ENCODE measurements around the gene SPPL3.
"Not testable (repeated sequence)": the region's sequence is repeated elsewhere in the genome, so short reads cannot be mapped to it uniquely, and the experiment has no call there.

SPPL3 gene

DNA sequence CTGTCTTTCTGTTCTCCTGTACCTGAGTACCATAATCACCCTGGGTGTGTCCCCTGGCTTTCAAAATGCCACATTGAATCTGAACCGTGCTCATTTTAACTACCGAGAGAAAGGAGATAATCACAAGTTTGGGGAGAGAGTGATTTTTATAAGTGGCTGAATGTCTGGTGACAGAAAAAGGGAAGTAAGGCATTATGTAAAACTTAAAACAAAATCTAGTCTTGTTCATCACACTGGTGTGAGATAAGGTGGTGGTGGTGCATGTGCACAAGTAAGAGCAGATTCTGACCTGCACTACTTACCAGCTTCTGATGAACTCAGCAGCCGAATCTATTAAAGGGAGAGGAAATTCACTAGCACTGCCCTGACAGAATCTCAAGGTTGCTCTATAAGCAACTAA lies 56.3 kb downstream of the SPPL3 start:
- peak; percentile 15 for ATAC-seq
- no peak for DNase-seq
- Mint-ChIP-seq H3K4me1 (peaks cover 73% of the 10 kb centered on the region), H3K27ac (peak overlapping the region; percentile 36), H3K9me3 (no peaks in the 10 kb centered on the region), H3K4me3 (no peak overlapping the region), H3K36me3 (ENCODE audit: low read depth) (no peaks in the 10 kb centered on the region), H3K27me3 (no peaks in the 10 kb centered on the region)

DNA sequence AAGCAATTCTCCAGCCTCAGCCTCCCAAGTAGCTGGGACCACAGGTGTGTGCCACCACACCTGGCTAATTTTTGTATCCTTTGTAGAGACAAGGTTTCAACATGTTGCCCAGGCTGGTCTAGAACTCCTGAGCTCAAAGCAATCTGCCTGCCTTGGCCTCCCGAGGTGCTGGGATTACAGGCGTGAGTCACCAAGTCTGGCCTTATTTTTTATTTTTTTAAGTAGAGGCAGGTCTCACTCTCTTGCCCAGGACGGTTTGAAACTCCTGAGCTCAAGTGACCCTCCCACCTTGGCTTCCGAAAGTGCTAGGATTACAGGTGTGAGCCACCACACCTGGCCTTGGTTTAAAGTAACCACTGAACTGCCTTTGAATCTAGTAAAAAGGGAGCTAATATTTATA lies 56.8 kb downstream of the SPPL3 start:
- H3K4me3 Mint-ChIP-seq, result no peak overlapping the region

GRCh38 chr12:120846721-120847120 lies 57.4 kb downstream of the SPPL3 start:
- Mint-ChIP-seq H3K4me3 (no peak overlapping the region), H3K36me3 (ENCODE audit: low read depth) (no peaks in the 10 kb centered on the region), H3K9me3 (no peaks in the 10 kb centered on the region), H3K4me1 (peaks cover 78% of the 10 kb centered on the region), H3K27ac (no peak overlapping the region), H3K27me3 (no peaks in the 10 kb centered on the region)
- no peak for DNase-seq
- ATAC-seq, result no peak

More for the DNA sequence above, 56.8 kb downstream of the SPPL3 start:
- H3K27me3 Mint-ChIP-seq, result no peaks in the 10 kb centered on the region
- DNase-seq (no peak), ATAC-seq (no peak)
- H3K36me3 Mint-ChIP-seq (ENCODE audit: low read depth), result no peaks in the 10 kb centered on the region
- H3K27ac Mint-ChIP-seq, result peak overlapping the region; percentile 36
- no peaks in the 10 kb centered on the region for H3K9me3 Mint-ChIP-seq
- H3K4me1 Mint-ChIP-seq, result peaks cover 77% of the 10 kb centered on the region

DNA sequence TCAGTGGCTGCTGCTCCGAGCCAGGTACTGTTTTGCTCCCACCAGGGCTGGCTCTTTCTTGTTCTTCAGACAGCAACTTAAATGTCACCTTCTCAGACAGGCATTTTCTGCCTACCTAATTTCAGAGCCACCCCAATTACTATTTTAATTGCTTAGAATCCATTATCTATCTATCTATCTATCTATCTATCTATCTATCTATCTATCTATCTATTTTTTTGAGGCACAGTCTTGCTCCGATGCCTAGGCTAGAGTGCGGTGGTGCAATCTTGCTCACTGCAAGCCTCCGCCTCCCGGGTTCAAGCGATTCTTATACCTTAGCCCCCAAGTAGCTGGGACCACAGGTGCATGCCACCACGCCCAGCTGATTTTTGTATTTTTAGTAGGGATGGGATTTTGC lies 58.5 kb downstream of the SPPL3 start:
- Mint-ChIP-seq H3K27ac (no peak overlapping the region), H3K36me3 (ENCODE audit: low read depth) (no peaks in the 10 kb centered on the region), H3K9me3 (no peaks in the 10 kb centered on the region), H3K4me3 (no peak overlapping the region), H3K4me1 (peaks cover 71% of the 10 kb centered on the region), H3K27me3 (no peaks in the 10 kb centered on the region)
- no peak for ATAC-seq
- DNase-seq, result no peak

- DNase-seq (no peak), ATAC-seq (no peak)
- H3K4me3 Mint-ChIP-seq, result no peak overlapping the region
- no peaks in the 10 kb centered on the region for H3K9me3 Mint-ChIP-seq
- peaks cover 64% of the 10 kb centered on the region for H3K4me1 Mint-ChIP-seq
- no peaks in the 10 kb centered on the region for H3K27me3 Mint-ChIP-seq
- peaks cover 4% of the 10 kb centered on the region for H3K36me3 Mint-ChIP-seq (ENCODE audit: low read depth)
- H3K27ac Mint-ChIP-seq, result no peak overlapping the region
Measured at GRCh38 chr12:120844768-120845449, 59.2 kb downstream of the SPPL3 start.

GRCh38 chr12:120844297-120844696 lies 59.9 kb downstream of the SPPL3 start:
- Mint-ChIP-seq H3K27me3 (no peaks in the 10 kb centered on the region), H3K27ac (no peak overlapping the region), H3K4me3 (no peak overlapping the region), H3K4me1 (peaks cover 57% of the 10 kb centered on the region), H3K36me3 (ENCODE audit: low read depth) (peaks cover 4% of the 10 kb centered on the region), H3K9me3 (no peaks in the 10 kb centered on the region)
- no peak for ATAC-seq
- DNase-seq, result no peak

DNA sequence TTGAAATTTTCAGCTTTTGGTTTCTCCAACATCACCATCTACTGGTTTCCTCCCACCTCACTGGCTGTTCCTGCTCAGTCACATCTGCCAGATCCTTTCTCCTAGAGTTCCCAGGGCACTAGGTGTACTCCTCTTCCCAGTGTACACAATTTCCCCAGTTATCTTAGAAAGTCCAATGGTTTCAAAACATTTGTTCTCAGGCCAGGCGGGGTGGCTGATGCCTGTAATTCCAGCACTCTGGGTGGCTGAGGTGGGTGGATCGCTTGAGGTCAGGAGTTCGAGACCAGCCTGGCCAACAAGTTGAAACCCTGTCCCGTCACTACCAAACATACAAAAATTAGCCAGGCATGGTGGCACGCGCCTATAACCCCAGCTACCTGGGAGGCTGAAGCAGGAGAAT lies 60.7 kb downstream of the SPPL3 start:
- Mint-ChIP-seq H3K27ac (no peak overlapping the region), H3K36me3 (ENCODE audit: low read depth) (peaks cover 4% of the 10 kb centered on the region), H3K9me3 (no peaks in the 10 kb centered on the region), H3K4me1 (peaks cover 51% of the 10 kb centered on the region), H3K4me3 (no peak overlapping the region), H3K27me3 (no peaks in the 10 kb centered on the region)
- DNase-seq (no peak), ATAC-seq (no peak)

DNA sequence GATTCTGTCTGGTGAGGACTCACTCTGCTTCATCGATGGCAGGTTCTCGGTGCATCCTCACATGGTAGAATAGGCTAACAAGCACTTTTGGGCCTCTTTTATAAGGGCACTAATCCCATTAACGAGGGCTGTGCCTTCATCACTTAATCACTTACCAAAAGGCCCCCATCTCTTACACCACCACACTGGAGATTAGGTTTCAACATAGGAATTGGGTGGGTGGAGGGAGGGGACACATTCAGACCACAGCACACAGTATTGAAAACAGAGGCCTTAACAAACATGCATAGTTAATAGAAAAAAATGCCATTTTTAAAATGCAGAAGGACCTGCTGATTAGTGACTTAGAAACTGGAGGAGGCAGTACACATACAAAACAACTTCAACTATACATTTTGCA lies 61.6 kb downstream of the SPPL3 start:
- DNase-seq (no peak), ATAC-seq (no peak)
- H3K4me3 Mint-ChIP-seq, result no peak overlapping the region
- no peaks in the 10 kb centered on the region for H3K27me3 Mint-ChIP-seq
- H3K9me3 Mint-ChIP-seq, result no peaks in the 10 kb centered on the region
- H3K27ac Mint-ChIP-seq, result no peak overlapping the region
- peaks cover 4% of the 10 kb centered on the region for H3K36me3 Mint-ChIP-seq (ENCODE audit: low read depth)
- H3K4me1 Mint-ChIP-seq, result peaks cover 44% of the 10 kb centered on the region

DNA sequence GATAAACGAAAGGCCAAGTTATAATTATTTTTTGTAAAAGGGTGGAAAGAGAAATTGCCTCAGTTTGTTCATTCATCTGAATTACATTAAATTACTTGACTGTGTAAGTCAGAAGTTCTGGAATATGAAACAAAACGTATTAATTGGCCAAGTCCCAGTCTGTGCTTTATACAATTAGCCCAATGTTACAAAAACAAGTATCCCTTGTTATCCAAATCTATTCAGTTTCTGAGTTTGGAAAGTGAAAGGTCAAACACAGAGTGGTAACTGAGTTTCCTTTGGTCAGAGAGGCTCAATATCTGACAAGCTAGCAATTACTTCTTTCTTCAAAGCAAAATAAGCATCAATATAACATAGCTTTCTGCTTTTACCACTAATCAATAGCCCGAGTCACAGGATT lies 62.6 kb downstream of the SPPL3 start:
- no peak for DNase-seq
- Mint-ChIP-seq H3K4me1 (peaks cover 43% of the 10 kb centered on the region), H3K9me3 (no peaks in the 10 kb centered on the region), H3K27ac (no peak overlapping the region), H3K27me3 (no peaks in the 10 kb centered on the region), H3K4me3 (no peak overlapping the region), H3K36me3 (ENCODE audit: low read depth) (peaks cover 4% of the 10 kb centered on the region)
- ATAC-seq, result no peak

DNA sequence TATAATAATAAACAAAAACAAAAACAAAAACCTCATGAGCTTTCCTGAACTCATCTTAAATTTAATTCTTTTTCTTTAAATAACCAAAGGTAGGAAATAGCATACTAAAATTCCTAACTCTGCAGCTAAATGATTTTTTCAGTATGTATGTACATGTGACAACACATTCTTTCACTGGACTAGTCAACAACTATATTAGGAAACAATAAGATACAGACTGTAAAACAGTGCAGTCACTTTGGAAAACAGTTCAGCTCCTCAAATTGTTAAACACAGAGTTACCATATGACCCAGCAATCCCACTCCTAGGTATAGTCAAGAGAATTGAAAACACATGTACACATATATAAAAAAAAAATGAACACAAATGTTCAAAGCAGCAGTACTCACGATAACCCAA lies 64.7 kb downstream of the SPPL3 start:
- H3K36me3 Mint-ChIP-seq (ENCODE audit: low read depth), result peaks cover 6% of the 10 kb centered on the region
- ATAC-seq (no peak), DNase-seq (no peak)
- peaks cover 51% of the 10 kb centered on the region for H3K4me1 Mint-ChIP-seq
- H3K27me3 Mint-ChIP-seq, result no peaks in the 10 kb centered on the region
- no peaks in the 10 kb centered on the region for H3K9me3 Mint-ChIP-seq
- H3K4me3 Mint-ChIP-seq, result no peak overlapping the region
- H3K27ac Mint-ChIP-seq, result no peak overlapping the region

GRCh38 chr12:120838629-120839383 lies 65.4 kb downstream of the SPPL3 start:
- not testable (repeated sequence) for ATAC-seq; H3K36me3 Mint-ChIP-seq (ENCODE audit: low read depth)

DNA sequence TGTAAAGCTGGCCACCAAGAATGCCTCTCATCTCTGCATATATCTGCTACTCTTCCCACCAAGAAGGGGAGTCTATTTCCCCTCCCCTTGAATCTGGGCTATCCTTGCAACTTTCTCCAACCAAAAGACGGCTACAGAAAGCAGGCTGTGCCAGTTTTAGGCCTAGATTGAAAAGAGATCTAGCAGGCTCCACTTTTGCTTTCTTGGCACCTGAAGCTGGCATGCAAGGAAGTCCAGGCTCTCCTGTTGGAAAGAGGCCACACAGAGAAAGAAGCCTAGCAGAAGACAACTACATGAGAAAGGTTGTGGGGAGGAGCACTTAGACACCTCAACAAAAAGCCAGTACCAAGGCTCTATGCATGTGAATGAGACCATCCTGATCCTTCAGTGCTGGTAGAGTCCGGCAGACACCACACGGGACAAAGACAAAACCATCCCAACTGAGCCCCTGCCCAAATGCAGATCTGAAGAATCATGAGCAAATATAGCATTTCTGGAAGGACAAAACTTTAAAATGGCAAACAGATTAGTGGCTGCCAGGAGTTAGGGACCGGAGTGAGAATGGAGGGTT lies 68.0 kb downstream of the SPPL3 start:
- DNase-seq (no peak), ATAC-seq (no peak)
- H3K4me3 Mint-ChIP-seq, result no peak overlapping the region
- H3K9me3 Mint-ChIP-seq, result no peaks in the 10 kb centered on the region
- H3K36me3 Mint-ChIP-seq (ENCODE audit: low read depth), result peaks cover 6% of the 10 kb centered on the region
- no peak overlapping the region for H3K27ac Mint-ChIP-seq
- no peaks in the 10 kb centered on the region for H3K27me3 Mint-ChIP-seq
- H3K4me1 Mint-ChIP-seq, result peaks cover 51% of the 10 kb centered on the region

More at GRCh38 chr12:120838629-120839383, 65.4 kb downstream of the SPPL3 start:
- H3K4me3 Mint-ChIP-seq, H3K9me3 Mint-ChIP-seq, H3K27me3 Mint-ChIP-seq, DNase-seq, H3K27ac Mint-ChIP-seq: not testable (repeated sequence)
- H3K4me1 Mint-ChIP-seq, result peaks cover 52% of the 10 kb centered on the region

DNA sequence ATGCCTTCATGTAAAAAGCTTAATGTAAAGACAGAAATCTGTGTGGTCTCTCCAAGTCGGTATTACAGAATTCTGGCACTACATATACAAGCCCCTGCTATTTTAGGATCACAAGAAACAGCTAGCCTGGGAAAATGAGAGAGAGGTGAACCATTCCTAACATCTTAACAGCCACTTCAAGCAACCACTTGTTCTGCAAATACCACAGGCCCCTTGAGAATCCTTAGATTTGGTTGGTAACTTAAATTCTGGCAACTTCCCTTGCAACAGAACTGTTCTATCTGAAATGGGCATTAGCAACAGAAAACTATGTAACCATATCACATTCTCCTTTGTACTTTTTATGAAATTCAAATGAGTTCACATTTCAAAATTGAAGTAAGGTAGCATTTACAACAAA lies 68.5 kb downstream of the SPPL3 start:
- H3K9me3 Mint-ChIP-seq, result no peaks in the 10 kb centered on the region
- no peaks in the 10 kb centered on the region for H3K27me3 Mint-ChIP-seq
- peak overlapping the region; percentile 26 for H3K4me3 Mint-ChIP-seq
- H3K36me3 Mint-ChIP-seq (ENCODE audit: low read depth), result peaks cover 6% of the 10 kb centered on the region
- H3K27ac Mint-ChIP-seq, result peak overlapping the region; percentile 16
- DNase-seq (no peak), ATAC-seq (no peak)
- H3K4me1 Mint-ChIP-seq, result peaks cover 56% of the 10 kb centered on the region

GRCh38 chr12:120835304-120835612 lies 68.9 kb downstream of the SPPL3 start:
- H3K4me1 Mint-ChIP-seq, result peaks cover 58% of the 10 kb centered on the region
- H3K36me3 Mint-ChIP-seq (ENCODE audit: low read depth), result peaks cover 3% of the 10 kb centered on the region
- no peaks in the 10 kb centered on the region for H3K27me3 Mint-ChIP-seq
- no peak for DNase-seq
- H3K27ac Mint-ChIP-seq, result peak overlapping the region; percentile 52
- ATAC-seq, result peak; percentile 50
- H3K4me3 Mint-ChIP-seq, result peak overlapping the region; percentile 26
- no peaks in the 10 kb centered on the region for H3K9me3 Mint-ChIP-seq
